Esophagus muscularis mucosa (tissue), 4 donors: Measurements from ENCODE around the gene KCTD1. TPM values are rescaled to one million over a fixed set of nuclear protein-coding genes. Genes with fewer than 3 reads are reported as not detected.

Experiments used
- DNase-seq: peaks from one replicate; pipeline ENCODE4 v3.0.0-alpha.2; 2017; ENCODE audit errors: extremely low spot score
- H3K27ac ChIP-seq, 4 donors: fragments of 200-600 bp; sonication (generic); replicated peaks in 1 of 4; 1 replicate in 3 of 4; 2 replicates in 1 of 4; pipeline ENCODE4 v1.5.1; 2016 to 2019; ENCODE audit warnings: mild to moderate bottlenecking in 1 of 4
- H3K27me3 ChIP-seq, 4 donors: fragments of 200-600 bp; sonication (generic); one replicate each; pipeline versions ENCODE4 v1.5.1 to v1.6.0; 2016 to 2019
- H3K36me3 ChIP-seq, 4 donors: fragments of 200-600 bp; sonication (generic); one replicate each; pipeline ENCODE4 v1.5.1; 2016 to 2019
- H3K4me1 ChIP-seq, 4 donors: fragments of 200-600 bp; sonication (generic); one replicate each; pipeline ENCODE4 v1.5.1; 2016 to 2019
- H3K4me3 ChIP-seq, 4 donors: fragments of 200-600 bp; sonication (generic); 1 replicate in 2 of 4; 2 replicates in 2 of 4; pipeline ENCODE4 v1.5.1; 2016 to 2019; ENCODE audit warnings: mild to moderate bottlenecking in 4 of 4, moderate library complexity in 1 of 4
- H3K9me3 ChIP-seq, 4 donors: fragments of 200-600 bp; sonication (generic); 1 replicate in 3 of 4; 2 replicates in 1 of 4; pipeline ENCODE4 v1.5.1; 2016 to 2019
- CTCF ChIP-seq, 3 experiments: fragments of 200-600 bp in 2 of 3; fragments of 450-650 bp in 1 of 3; sonication (generic) in 2 of 3; IDR thresholded peaks; one replicate each; pipeline ENCODE4 v1.5.1; 2017 to 2019; ENCODE audit warnings: antibody characterized with exemption in 3 of 3, mild to moderate bottlenecking in 2 of 3, moderate library complexity in 1 of 3
- EP300 ChIP-seq: sonication (generic); formaldehyde crosslinking; IDR thresholded peaks from one replicate; pipeline ENCODE4 v1.6.1; 2017; ENCODE audit warnings: antibody characterized with exemption
- POLR2A ChIP-seq: fragments of 450-650 bp; IDR thresholded peaks from one replicate; pipeline ENCODE4 v1.6.1; 2017; ENCODE audit warnings: antibody characterized with exemption, moderate library complexity, mild to moderate bottlenecking, low read depth
- POLR2AphosphoS5 ChIP-seq, 2 donors: sonication (generic); formaldehyde crosslinking; IDR thresholded peaks; one replicate each; pipeline ENCODE4 v1.6.1; 2017; ENCODE audit warnings: antibody characterized with exemption in 2 of 2
- WGBS: methylation state at CpG from one replicate; pipeline ENCODE4 v1.1.5; 2018; 5-methylcytosine and 5-hydroxymethylcytosine counted together
- intact Hi-C: fragments of 100-400 bp; cut with DNase I; formaldehyde crosslinking; loops from one replicate; pipeline ENCODE4 v1.15.1; 2023
- small RNA-seq, 3 donors: library from RNA; depleted of rRNA; stranded (forward); fragments of <200 nt; gene quantifications; one replicate each; pipeline ENCODE3, GENCODE V24; 2016
- total RNA-seq, 4 donors: library from RNA; depleted of rRNA; stranded (reverse); fragments of >200 nt; gene quantifications; one replicate each; pipeline versions ENCODE4 v1.1.0 to v1.2.1, GENCODE V29; 2016

KCTD1 gene
- total RNA-seq, 4 donors from 2014 or later, result 7.1 to 17.6 (median 12.7) TPM

- no peaks in the 10 kb centered on the region for H3K9me3 ChIP-seq
- H3K27ac ChIP-seq, result no peak overlapping the region
- H3K36me3 ChIP-seq, result no peaks in the 10 kb centered on the region
- TF ChIP-seq POLR2A (no peak), EP300 (no peak), CTCF (IDR thresholded peaks at IDR 0.05) (no peak), POLR2AphosphoS5 (IDR thresholded peaks at IDR 0.05) (no peak)
- DNase-seq, result no peak
- no peaks in the 10 kb centered on the region for H3K4me1 ChIP-seq
- 86% methylated on average over 4 of the region's 12 CpGs for WGBS
- no peak overlapping the region for H3K4me3 ChIP-seq
- H3K27me3 ChIP-seq, result no peaks in the 10 kb centered on the region
- intact Hi-C loops, result no loop called here
Measured at GRCh38 chr18:26406324-26406723, 142.0 kb downstream of the KCTD1 start.

DNA sequence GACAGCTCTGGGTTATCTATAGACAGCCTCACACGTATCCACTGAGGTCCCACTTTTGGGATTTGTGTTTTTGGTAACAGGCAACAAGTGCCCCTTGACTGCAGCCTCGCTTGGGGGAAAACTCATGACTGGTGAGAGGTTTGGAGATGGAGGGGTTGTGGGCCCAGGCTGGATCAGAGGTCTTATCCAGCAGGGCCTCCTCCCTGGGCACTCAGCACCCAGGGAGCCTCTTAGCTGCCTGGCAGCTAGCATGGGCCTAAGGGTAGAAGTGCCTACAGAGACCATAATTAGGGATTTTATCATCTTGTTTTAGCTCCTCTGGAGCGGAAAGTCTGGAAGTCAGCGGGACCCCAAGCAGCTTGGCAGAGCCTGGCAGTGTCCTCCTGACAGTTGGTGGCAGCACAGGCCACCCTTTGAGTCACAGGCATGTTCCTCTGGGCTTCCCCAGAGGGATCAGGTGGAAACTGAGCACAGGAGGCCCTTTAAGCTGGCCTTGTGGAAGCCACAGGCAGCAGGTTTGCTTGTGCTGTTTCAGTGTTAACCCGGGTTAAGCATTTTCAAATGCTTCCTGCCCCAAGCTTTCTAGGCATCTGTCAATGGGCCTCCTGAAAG is 143.1 kb downstream of the KCTD1 start:
- intact Hi-C loops, result no loop called here

More for the DNA sequence above, 143.1 kb downstream of the KCTD1 start:
- Histone ChIP-seq H3K27ac (no peak overlapping the region), H3K27me3 (no peaks in the 10 kb centered on the region), H3K9me3 (no peaks in the 10 kb centered on the region), H3K36me3 (no peaks in the 10 kb centered on the region), H3K4me1 (no peaks in the 10 kb centered on the region), H3K4me3 (no peak overlapping the region)
- 90% methylated on average over 2 of the region's 5 CpGs for WGBS
- TF ChIP-seq EP300 (no peak), POLR2A (no peak), POLR2AphosphoS5 (IDR thresholded peaks at IDR 0.05) (no peak), CTCF (IDR thresholded peaks at IDR 0.05) (peak in 2 of 3 experiments; percentile 17 to 24)
- peak; percentile 75 for DNase-seq

Small RNA genes within 50 kb of the gene (small RNA-seq; reads per million reads assigned to genes)
- gene MIR8057, result 0 reads per million in 3 donors
